SW480 (cell line): Measurements from ENCODE around the gene USP16.
A peak's percentile ranks its signal among the peaks of the same experiment; 100 is the strongest.
"Not testable (repeated sequence)": the region's sequence is repeated elsewhere in the genome, so short reads cannot be mapped to it uniquely, and the experiment has no call there.

Source experiments
- DNase-seq: peaks from one replicate; pipeline ENCODE4 v3.0.0-alpha.2; 2016; ENCODE audit warnings: low spot score

The USP16 gene

GRCh38 chr21:29024474-29025327 is at the start of gene USP16:
Gene USP16, plus strand, starts transcription at chr21:29024668. Its CDS starts 3,246 bp downstream, at chr21:29027914.
- DNase-seq: peak; percentile 98

GRCh38 chr21:28975397-28975796 is 49.1 kb upstream of the USP16 start:
- DNase-seq: no peak

GRCh38 chr21:28979092-28979491 is 45.4 kb upstream of the USP16 start:
- DNase-seq: no peak

- no peak for DNase-seq
Observed at GRCh38 chr21:28982637-28983036, 41.8 kb upstream of the USP16 start.

GRCh38 chr21:28986677-28987076 is 37.8 kb upstream of the USP16 start:
- no peak for DNase-seq

- not testable (repeated sequence) for DNase-seq
Observed at GRCh38 chr21:28988146-28988545, 36.3 kb upstream of the USP16 start.

- DNase-seq: peak; percentile 39
Observed at GRCh38 chr21:28991861-28992525, 32.5 kb upstream of the USP16 start.

- peak; percentile 99 for DNase-seq
Observed at GRCh38 chr21:28992526-28993292, 31.8 kb upstream of the USP16 start, which contains the start of gene LTN1. Gene LTN1, minus strand, starts transcription at chr21:28992877. Its CDS starts 72 bp downstream, at chr21:28992805.

- DNase-seq: no peak
Observed at GRCh38 chr21:28993293-28993629, 31.2 kb upstream of the USP16 start.

- DNase-seq: peak; percentile 98
Observed at GRCh38 chr21:29002442-29003144, 21.9 kb upstream of the USP16 start.

- DNase-seq: no peak
Observed at GRCh38 chr21:29005696-29006095, 18.8 kb upstream of the USP16 start.

- no peak for DNase-seq
Observed at GRCh38 chr21:29007135-29007534, 17.3 kb upstream of the USP16 start.

- DNase-seq: no peak
Observed at GRCh38 chr21:29007810-29008209, 16.7 kb upstream of the USP16 start.

- DNase-seq: no peak
Observed at GRCh38 chr21:29008367-29008766, 16.1 kb upstream of the USP16 start.

- DNase-seq: not testable (repeated sequence)
Observed at GRCh38 chr21:29011236-29011635, 13.2 kb upstream of the USP16 start.

GRCh38 chr21:29017639-29018237 is 6.7 kb upstream of the USP16 start:
- no peak for DNase-seq

- DNase-seq: peak; percentile 11
Observed at GRCh38 chr21:29018540-29018939, 5.9 kb upstream of the USP16 start.

GRCh38 chr21:29022166-29022565 is 2.3 kb upstream of the USP16 start:
- DNase-seq: no peak

- DNase-seq: peak; percentile 43
Observed at GRCh38 chr21:29025328-29025713, 853 bp downstream of the USP16 start.

GRCh38 chr21:29029524-29029923 is 5.1 kb downstream of the USP16 start:
- DNase-seq: no peak

GRCh38 chr21:29030909-29031308 is 6.4 kb downstream of the USP16 start:
- no peak for DNase-seq

GRCh38 chr21:29033301-29033700 is 8.8 kb downstream of the USP16 start:
- no peak for DNase-seq
